Testis (tissue), 2 donors: ENCODE results near the gene RASA3.

Experiments used
- CTCF ChIP-seq, 3 experiments: fragments of 450-650 bp in 2 of 3; fragments of 200-600 bp in 1 of 3; sonication (generic) in 1 of 3; IDR thresholded peaks; one replicate each; pipeline ENCODE4 v1.5.1; 2016 to 2019; ENCODE audit warnings: antibody characterized with exemption in 3 of 3, mild to moderate bottlenecking in 2 of 3, moderate library complexity in 1 of 3
- POLR2A ChIP-seq: fragments of 450-650 bp; IDR thresholded peaks from one replicate; pipeline ENCODE4 v1.6.1; 2017; ENCODE audit warnings: antibody characterized with exemption, mild to moderate bottlenecking, moderate library complexity

- TF ChIP-seq CTCF (IDR thresholded peaks at IDR 0.05) (no peak), POLR2A (no peak)
Measured at GRCh38 chr13:114174529-114174961, 42.1 kb upstream of the RASA3 start.
